MCF 10A (cell line): Measurements from ENCODE around the gene FCER2. TPM values are rescaled to one million over a fixed set of nuclear protein-coding genes. Genes with fewer than 3 reads are reported as not detected.

Source experiments
- BruUV-seq: library from RNA; stranded (reverse); fragments of 400-500 nt; replicated peaks from 2 replicates; lab custom pipeline; 2021; lab: Mats Ljungman, UMichigan
- CTCF ChIA-PET: fragments of 300-600 bp; sonication (Branson Sonifier 250); formaldehyde crosslinking; extraction: SDS; loops from one replicate; lab custom pipeline; 2021; ENCODE audit warnings: antibody characterized with exemption, inconsistent platforms; lab: Yijun Ruan, JAX
- POLR2A ChIA-PET: fragments of 300-600, 350-650 bp; sonication (Branson Sonifier 250); formaldehyde crosslinking; extraction: SDS; loops from one replicate; lab custom pipeline; 2020; ENCODE audit warnings: antibody characterized with exemption, inconsistent platforms; lab: Yijun Ruan, JAX
- DNase-seq: peaks from one replicate; pipeline ENCODE4 v3.0.0-alpha.2; 2018; ENCODE audit not compliant: unreplicated experiment
- H3K27ac Mint-ChIP-seq: one replicate; pipeline ENCODE4 v1.8.0; 2022; ENCODE audit warnings: mild to moderate bottlenecking, low read depth, mixed read lengths; ENCODE audit not compliant: unreplicated experiment
- H3K27me3 Mint-ChIP-seq: one replicate; pipeline ENCODE4 v1.8.0; 2022; ENCODE audit warnings: mixed read lengths; ENCODE audit not compliant: insufficient read depth, unreplicated experiment
- H3K36me3 Mint-ChIP-seq: one replicate; pipeline ENCODE4 v1.8.0; 2022; ENCODE audit warnings: mild to moderate bottlenecking, moderate library complexity, mixed read lengths; ENCODE audit not compliant: insufficient read depth, unreplicated experiment
- H3K4me1 Mint-ChIP-seq: one replicate; pipeline ENCODE4 v1.8.0; 2022; ENCODE audit warnings: mixed read lengths; ENCODE audit not compliant: insufficient read depth, unreplicated experiment
- H3K4me3 Mint-ChIP-seq: one replicate; pipeline ENCODE4 v1.8.0; 2022; ENCODE audit warnings: mild to moderate bottlenecking, moderate library complexity, mixed read lengths; ENCODE audit not compliant: unreplicated experiment
- H3K9me3 Mint-ChIP-seq: one replicate; pipeline ENCODE4 v1.8.0; 2022; ENCODE audit warnings: mixed read lengths; ENCODE audit not compliant: unreplicated experiment
- intact Hi-C: fragments of 100-400 bp; cut with micrococcal nuclease; formaldehyde crosslinking; loops from 2 replicates; pipeline ENCODE4 v1.14.1; 2022
- total RNA-seq: library from RNA; stranded (reverse); gene quantifications from 2 replicates; pipeline ENCODE4 v1.2.3, GENCODE V29; 2022
- TF ChIP-seq, protein P1 (sequence below): fragments of 200-600 bp; IDR thresholded peaks from one replicate; pipeline ENCODE4 v1.8.0; 2022; ENCODE audit warnings: antibody characterized with exemption, mild to moderate bottlenecking; ENCODE audit not compliant: unreplicated experiment

FCER2 gene
- total RNA-seq, 1 experiment from 2014 or later, result not detected

DNA sequence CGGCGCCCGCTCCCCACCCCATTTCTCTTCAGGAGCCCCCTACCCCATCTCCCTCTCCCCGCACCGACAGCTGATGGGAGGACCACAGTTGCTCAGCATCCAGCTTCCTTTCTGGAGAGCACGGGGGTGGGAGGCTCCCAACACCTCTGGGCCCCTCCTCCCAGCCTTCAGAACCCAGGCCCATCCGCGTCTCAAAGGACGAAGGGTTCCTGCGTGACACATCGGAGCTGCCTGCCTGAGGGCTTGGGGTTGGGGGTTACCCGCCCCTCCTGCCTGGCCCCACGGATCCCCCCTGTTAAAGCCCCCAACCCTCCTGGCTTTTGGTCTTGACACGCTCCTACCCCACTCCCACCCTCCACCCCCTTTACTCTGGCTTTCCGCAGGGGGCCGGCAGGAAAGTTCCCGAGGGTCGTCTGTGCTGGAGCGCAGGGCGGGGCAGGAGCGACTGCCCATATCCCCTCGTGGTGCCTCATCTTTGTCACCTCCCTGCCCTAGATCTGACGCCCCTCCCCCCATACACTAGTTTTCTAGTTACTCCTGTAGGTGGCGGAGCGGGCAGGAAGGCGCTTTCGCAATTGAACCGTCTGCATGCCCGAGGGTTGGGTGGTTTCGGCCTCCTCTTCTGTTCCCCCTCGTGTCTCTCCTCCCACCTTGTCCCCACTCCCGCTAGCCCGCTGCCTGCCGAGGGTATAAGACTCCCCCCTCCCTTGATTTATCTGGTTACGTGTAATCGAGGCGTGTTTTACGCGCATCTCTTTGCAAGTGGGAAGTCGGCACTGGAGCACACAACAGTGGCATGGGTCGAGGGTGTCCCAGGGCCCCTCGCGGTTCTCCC is 20.4 kb downstream of the FCER2 start:
- intact Hi-C loops, result loop anchor here (1.0 kb wide), 1 partner anchor 118 kb away; no protein-coding TSS in a partner anchor
- H3K36me3 Mint-ChIP-seq, result peaks cover 31% of the 10 kb centered on the region
- TF ChIP-seq, protein P1, sequence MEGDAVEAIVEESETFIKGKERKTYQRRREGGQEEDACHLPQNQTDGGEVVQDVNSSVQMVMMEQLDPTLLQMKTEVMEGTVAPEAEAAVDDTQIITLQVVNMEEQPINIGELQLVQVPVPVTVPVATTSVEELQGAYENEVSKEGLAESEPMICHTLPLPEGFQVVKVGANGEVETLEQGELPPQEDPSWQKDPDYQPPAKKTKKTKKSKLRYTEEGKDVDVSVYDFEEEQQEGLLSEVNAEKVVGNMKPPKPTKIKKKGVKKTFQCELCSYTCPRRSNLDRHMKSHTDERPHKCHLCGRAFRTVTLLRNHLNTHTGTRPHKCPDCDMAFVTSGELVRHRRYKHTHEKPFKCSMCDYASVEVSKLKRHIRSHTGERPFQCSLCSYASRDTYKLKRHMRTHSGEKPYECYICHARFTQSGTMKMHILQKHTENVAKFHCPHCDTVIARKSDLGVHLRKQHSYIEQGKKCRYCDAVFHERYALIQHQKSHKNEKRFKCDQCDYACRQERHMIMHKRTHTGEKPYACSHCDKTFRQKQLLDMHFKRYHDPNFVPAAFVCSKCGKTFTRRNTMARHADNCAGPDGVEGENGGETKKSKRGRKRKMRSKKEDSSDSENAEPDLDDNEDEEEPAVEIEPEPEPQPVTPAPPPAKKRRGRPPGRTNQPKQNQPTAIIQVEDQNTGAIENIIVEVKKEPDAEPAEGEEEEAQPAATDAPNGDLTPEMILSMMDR, result peak; percentile 41
- BruUV-seq, result no TSS peak
- ChIA-PET POLR2A (interaction anchor here (0.6 to 2.2 kb wide), 16 partner anchors 12 to 327 kb away, joined by 3 to 27 read pairs (median 4); partner anchors contain the start of genes PET100 and XAB2), CTCF (interaction anchor here (0.6 to 2.8 kb wide), 60 partner anchors 7 to 1831 kb away, joined by 3 to 31 read pairs (median 4); partner anchors contain the start of genes ALKBH7, CAMSAP3, CD209 and CLEC4M)
- DNase-seq, result peak; percentile 86
- no peaks in the 10 kb centered on the region for H3K9me3 Mint-ChIP-seq
- H3K4me1 Mint-ChIP-seq, result peaks cover 14% of the 10 kb centered on the region
- H3K27ac Mint-ChIP-seq, result peak overlapping the region; percentile 66
- H3K27me3 Mint-ChIP-seq, result no peaks in the 10 kb centered on the region
- H3K4me3 Mint-ChIP-seq, result peak overlapping the region; percentile 84

DNA sequence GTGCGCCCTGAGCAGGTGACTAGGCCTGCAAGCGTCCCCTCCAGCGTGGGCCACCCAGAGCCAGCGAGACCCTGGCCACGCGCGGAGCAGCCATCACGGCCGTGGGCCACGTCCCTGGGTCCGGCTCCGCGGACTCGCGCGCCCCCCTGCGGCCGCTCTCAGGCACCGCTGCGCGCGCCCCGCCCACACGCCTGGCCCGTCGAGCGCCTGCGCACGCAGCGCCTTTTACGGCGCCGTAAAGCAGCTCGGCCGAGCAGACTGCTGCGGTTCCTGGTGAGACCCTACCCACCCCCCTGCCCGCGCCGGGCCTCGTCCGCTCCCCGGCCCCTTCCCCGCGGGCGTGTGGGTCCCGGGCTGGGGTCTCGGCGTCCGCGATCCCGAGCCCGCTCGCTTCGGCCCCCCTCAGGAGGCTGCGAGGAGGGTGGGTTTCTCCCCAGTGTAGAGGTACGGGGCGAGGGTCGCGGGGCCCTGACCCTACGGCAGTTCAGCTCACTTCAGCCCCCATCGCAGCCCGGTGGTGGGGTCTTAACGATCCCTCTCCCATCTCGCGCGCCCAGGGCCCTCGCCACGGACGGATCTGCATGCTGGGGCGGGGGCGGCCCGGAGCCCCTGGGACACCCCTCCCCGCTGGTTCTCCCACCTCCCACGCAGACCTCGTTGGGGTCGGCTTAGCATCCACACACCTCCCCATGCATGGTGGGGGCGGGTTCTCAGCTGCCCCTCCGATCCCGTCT is 21.2 kb downstream of the FCER2 start, which contains the start of gene TRAPPC5:
Gene TRAPPC5, plus strand, starts transcription at position 228 of the 734 bp plus-strand sequence. CDS start 1,421 bp downstream, outside the sequence.
- peak; percentile 74 for DNase-seq
- ChIA-PET CTCF (interaction anchor here (0.6 to 2.8 kb wide), 64 partner anchors 8 to 1830 kb away, joined by 3 to 31 read pairs (median 4); partner anchors contain the start of genes ALKBH7, CAMSAP3, CD209 and CLEC4M), POLR2A (interaction anchor here (0.6 to 2.2 kb wide), 17 partner anchors 11 to 326 kb away, joined by 3 to 27 read pairs (median 4); partner anchors contain the start of genes PET100 and XAB2)
- Mint-ChIP-seq H3K27ac (peak within 1 kb of the TSS; percentile 66), H3K27me3 (no peaks in the 10 kb centered on the region), H3K9me3 (no peaks in the 10 kb centered on the region), H3K4me1 (peaks cover 14% of the 10 kb centered on the region), H3K4me3 (peak within 1 kb of the TSS; percentile 84), H3K36me3 (peaks cover 31% of the 10 kb centered on the region)
- BruUV-seq, result no TSS peak
- TF ChIP-seq, protein P1, result peak; percentile 96
- intact Hi-C loops, result loop anchor here (1.0 kb wide), 4 partner anchors 28 to 326 kb away; no protein-coding TSS in a partner anchor

DNA sequence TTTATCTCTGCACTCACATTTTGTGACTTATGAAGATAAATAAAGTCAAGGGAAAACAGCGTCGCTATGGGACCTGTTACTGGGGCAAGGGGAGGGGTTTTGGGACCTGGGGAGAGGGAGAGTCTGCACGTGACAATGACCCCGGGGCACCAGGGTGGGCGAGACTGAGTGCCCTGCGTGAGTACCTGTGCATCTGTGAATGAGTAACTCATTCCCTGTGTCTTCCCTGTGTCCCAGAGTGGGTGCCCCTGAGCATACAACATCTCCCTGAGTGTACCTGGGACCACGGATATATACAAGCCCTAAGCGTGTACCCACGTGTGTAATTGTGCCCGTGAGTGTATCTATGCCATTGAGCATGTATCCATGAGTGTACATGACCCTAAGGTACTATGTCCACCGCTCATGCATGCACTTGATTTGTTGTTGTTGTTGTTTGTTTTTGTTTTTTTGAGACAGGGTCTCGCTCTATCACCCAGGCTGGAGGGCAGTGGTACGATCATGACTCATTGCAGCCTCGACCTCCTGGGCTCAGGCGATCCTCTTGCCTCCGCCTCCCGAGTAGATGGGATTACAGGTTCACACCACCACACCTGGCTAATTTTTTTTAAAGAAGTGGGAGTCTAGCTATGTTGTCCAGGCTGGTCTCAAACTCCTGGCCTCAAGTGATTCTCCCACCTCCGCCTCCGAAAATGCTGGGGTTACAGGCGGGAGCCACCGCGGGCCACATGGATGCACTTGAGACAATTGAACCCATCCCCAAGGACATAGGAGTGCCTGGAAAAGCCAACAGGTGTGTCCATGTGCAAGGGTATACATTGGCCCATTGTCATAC is 21.9 kb downstream of the FCER2 start:
- BruUV-seq, result no TSS peak
- Mint-ChIP-seq H3K9me3 (no peaks in the 10 kb centered on the region), H3K27ac (no peak overlapping the region), H3K36me3 (peaks cover 26% of the 10 kb centered on the region), H3K4me3 (peak overlapping the region; percentile 84), H3K4me1 (peaks cover 6% of the 10 kb centered on the region), H3K27me3 (no peaks in the 10 kb centered on the region)
- ChIA-PET CTCF (interaction anchor here (0.6 to 2.8 kb wide), 33 partner anchors 9 to 579 kb away, joined by 3 to 31 read pairs (median 5); partner anchors contain the start of genes CAMSAP3, CLEC4M, PET100 and STXBP2), POLR2A (interaction anchor here (0.6 to 2.2 kb wide), 12 partner anchors 10 to 326 kb away, joined by 3 to 27 read pairs (median 4); partner anchors contain the start of genes PET100 and XAB2)
- no peak for DNase-seq
- intact Hi-C loops, result loop anchor here (1.0 kb wide), 3 partner anchors 28 to 326 kb away; no protein-coding TSS in a partner anchor
- TF ChIP-seq, protein P1, result no peak
